Neural progenitor cell (in vitro differentiated cells): ENCODE measurements around the gene SLC4A1AP. TPM values are rescaled to one million over a fixed set of nuclear protein-coding genes. Genes with fewer than 3 reads are reported as not detected.

ENCODE experiments used
- DNase-seq: peaks from one replicate; pipeline ENCODE4 v3.0.0-alpha.2; 2016; ENCODE audit warnings: low spot score
- H2AFZ ChIP-seq: fragments of 200-600 bp; sonication (generic); replicated peaks from 2 replicates; pipeline ENCODE4 v1.6.1; 2016; ENCODE audit warnings: antibody characterized with exemption
- H3F3A ChIP-seq: fragments of 200-600 bp; sonication (generic); 2 replicates; pipeline ENCODE4 v1.6.1; 2016; ENCODE audit warnings: antibody characterized with exemption, low read depth
- H3K27ac ChIP-seq: fragments of 200-600 bp; sonication (generic); 2 replicates; pipeline ENCODE4 v1.5.1; 2016; ENCODE audit warnings: mild to moderate bottlenecking
- H3K27me3 ChIP-seq: fragments of 200-600 bp; sonication (generic); 2 replicates; pipeline ENCODE4 v1.6.1; 2016; ENCODE audit warnings: mild to moderate bottlenecking, moderate library complexity
- H3K36me3 ChIP-seq: fragments of 200-600 bp; sonication (generic); 2 replicates; pipeline ENCODE4 v1.5.1; 2016
- H3K4me1 ChIP-seq: fragments of 200-600 bp; sonication (generic); 2 replicates; pipeline ENCODE4 v1.6.1; 2016; ENCODE audit warnings: mixed run types
- H3K4me2 ChIP-seq: fragments of 200-600 bp; sonication (generic); 2 replicates; pipeline ENCODE4 v1.6.1; 2016
- H3K4me3 ChIP-seq: fragments of 200-600 bp; sonication (generic); 2 replicates; pipeline ENCODE4 v1.5.1; 2016
- H3K79me2 ChIP-seq: fragments of 200-600 bp; sonication (generic); 2 replicates; pipeline ENCODE4 v1.6.1; 2016; ENCODE audit warnings: low read depth
- H3K9ac ChIP-seq: fragments of 200-600 bp; sonication (generic); 2 replicates; pipeline ENCODE4 v1.6.1; 2016
- H3K9me3 ChIP-seq: fragments of 200-600 bp; sonication (generic); 2 replicates; pipeline ENCODE4 v1.5.1; 2016; ENCODE audit warnings: low read depth
- H4K20me1 ChIP-seq: fragments of 200-600 bp; sonication (generic); 2 replicates; pipeline ENCODE4 v1.6.1; 2016; ENCODE audit warnings: low read depth
- H3K27ac Mint-ChIP-seq: 3 replicates; pipeline ENCODE4 v1.8.0; 2021; ENCODE audit warnings: mixed read lengths
- H3K27me3 Mint-ChIP-seq: 2 replicates; pipeline ENCODE4 v1.8.0; 2022; ENCODE audit warnings: low read depth, mild to moderate bottlenecking, inconsistent platforms, moderate library complexity, mixed read lengths; ENCODE audit not compliant: insufficient read depth
- H3K36me3 Mint-ChIP-seq: 3 replicates; pipeline ENCODE4 v1.8.0; 2021; ENCODE audit warnings: mixed read lengths
- H3K4me1 Mint-ChIP-seq: 3 replicates; pipeline ENCODE4 v1.8.0; 2021; ENCODE audit warnings: mixed read lengths
- H3K4me3 Mint-ChIP-seq: 3 replicates; pipeline ENCODE4 v1.8.0; 2021; ENCODE audit warnings: mild to moderate bottlenecking, moderate library complexity, mixed read lengths
- H3K9me3 Mint-ChIP-seq: 3 replicates; pipeline ENCODE4 v1.8.0; 2020; ENCODE audit warnings: mixed read lengths
- EZH2 ChIP-seq: fragments of 200-600 bp; sonication (generic); IDR thresholded peaks from 2 replicates; pipeline ENCODE4 v1.6.1; 2017; ENCODE audit warnings: antibody characterized with exemption, mild to moderate bottlenecking, moderate library complexity
- EZH2phosphoT487 ChIP-seq: fragments of 200-600 bp; sonication (generic); IDR thresholded peaks from 2 replicates; pipeline ENCODE4 v1.6.1; 2017; ENCODE audit warnings: antibody characterized with exemption
- total RNA-seq: library from RNA; depleted of rRNA; stranded (reverse); fragments of >200 nt; gene quantifications from 2 replicates; pipeline ENCODE4 v1.2.3, GENCODE V29; 2015; ENCODE audit warnings: low replicate concordance
- TF ChIP-seq, protein P1 (sequence below): fragments of 200-600 bp; sonication (generic); IDR thresholded peaks from 2 replicates; pipeline ENCODE4 v1.5.1; 2017; ENCODE audit warnings: antibody characterized with exemption, mild to moderate bottlenecking

Gene SLC4A1AP
- total RNA-seq, 1 donor from 2014 or later: 32.2 TPM

DNA sequence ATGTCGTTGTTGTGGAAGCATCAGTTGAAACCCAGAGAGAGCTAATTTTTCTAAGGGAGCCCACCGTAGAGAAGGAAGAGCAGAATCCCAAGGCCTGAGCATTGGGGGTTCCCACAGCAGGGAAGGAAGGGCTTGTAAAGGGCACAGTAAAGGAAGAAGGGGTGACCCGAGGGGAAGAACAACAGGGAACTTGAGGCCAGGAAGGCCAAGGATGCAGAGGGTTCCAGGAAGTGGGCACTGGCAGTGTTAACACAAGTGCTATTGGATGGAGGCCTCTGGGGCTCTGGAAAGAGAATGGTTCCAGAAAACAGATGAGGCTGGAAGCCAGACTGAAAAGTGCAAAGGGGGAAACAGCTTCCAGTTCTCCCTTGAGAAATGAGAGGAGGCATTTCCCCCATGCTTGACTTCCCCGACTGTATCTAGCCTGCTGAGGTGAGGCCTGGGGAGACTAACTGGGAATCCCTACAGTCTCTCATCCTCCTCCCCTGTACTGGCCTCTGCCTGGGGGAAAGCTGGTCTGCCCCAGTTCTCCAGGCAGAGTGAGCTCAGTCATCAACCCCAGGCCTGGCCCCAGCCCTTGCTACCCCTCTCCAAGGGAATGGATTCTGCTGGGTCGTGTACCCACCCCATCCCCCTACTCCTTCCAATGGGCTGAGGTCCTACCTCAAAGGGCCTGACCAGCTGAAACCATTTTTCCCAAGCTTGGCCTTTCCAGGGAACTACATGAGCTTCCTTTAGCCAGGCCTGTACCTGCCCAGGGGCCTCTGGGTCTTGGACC lies 64.6 kb downstream of the SLC4A1AP start:
- peak overlapping the region; percentile 50 for H3K27ac Mint-ChIP-seq
- no peaks in the 10 kb centered on the region for H3K36me3 ChIP-seq
- H3K4me1 ChIP-seq: peaks cover 22% of the 10 kb centered on the region
- no peaks in the 10 kb centered on the region for H3K36me3 Mint-ChIP-seq
- TF ChIP-seq EZH2phosphoT487 (no peak), EZH2 (no peak)
- TF ChIP-seq, protein P1, sequence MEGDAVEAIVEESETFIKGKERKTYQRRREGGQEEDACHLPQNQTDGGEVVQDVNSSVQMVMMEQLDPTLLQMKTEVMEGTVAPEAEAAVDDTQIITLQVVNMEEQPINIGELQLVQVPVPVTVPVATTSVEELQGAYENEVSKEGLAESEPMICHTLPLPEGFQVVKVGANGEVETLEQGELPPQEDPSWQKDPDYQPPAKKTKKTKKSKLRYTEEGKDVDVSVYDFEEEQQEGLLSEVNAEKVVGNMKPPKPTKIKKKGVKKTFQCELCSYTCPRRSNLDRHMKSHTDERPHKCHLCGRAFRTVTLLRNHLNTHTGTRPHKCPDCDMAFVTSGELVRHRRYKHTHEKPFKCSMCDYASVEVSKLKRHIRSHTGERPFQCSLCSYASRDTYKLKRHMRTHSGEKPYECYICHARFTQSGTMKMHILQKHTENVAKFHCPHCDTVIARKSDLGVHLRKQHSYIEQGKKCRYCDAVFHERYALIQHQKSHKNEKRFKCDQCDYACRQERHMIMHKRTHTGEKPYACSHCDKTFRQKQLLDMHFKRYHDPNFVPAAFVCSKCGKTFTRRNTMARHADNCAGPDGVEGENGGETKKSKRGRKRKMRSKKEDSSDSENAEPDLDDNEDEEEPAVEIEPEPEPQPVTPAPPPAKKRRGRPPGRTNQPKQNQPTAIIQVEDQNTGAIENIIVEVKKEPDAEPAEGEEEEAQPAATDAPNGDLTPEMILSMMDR: no peak
- no peaks in the 10 kb centered on the region for H3K27me3 ChIP-seq
- no peaks in the 10 kb centered on the region for H4K20me1 ChIP-seq
- no peak overlapping the region for H3K4me2 ChIP-seq
- peak overlapping the region; percentile 10 for H2AFZ ChIP-seq
- H3K27me3 Mint-ChIP-seq: peaks cover 5% of the 10 kb centered on the region
- no peak for DNase-seq
- no peak overlapping the region for H3K27ac ChIP-seq
- H3K4me1 Mint-ChIP-seq: peaks cover 35% of the 10 kb centered on the region
- H3K4me3 ChIP-seq: no peak overlapping the region
- peaks cover 22% of the 10 kb centered on the region for H3F3A ChIP-seq
- H3K4me3 Mint-ChIP-seq: no peak overlapping the region
- H3K9ac ChIP-seq: no peak overlapping the region
- H3K9me3 ChIP-seq: no peaks in the 10 kb centered on the region
- no peaks in the 10 kb centered on the region for H3K9me3 Mint-ChIP-seq
- no peaks in the 10 kb centered on the region for H3K79me2 ChIP-seq

DNA sequence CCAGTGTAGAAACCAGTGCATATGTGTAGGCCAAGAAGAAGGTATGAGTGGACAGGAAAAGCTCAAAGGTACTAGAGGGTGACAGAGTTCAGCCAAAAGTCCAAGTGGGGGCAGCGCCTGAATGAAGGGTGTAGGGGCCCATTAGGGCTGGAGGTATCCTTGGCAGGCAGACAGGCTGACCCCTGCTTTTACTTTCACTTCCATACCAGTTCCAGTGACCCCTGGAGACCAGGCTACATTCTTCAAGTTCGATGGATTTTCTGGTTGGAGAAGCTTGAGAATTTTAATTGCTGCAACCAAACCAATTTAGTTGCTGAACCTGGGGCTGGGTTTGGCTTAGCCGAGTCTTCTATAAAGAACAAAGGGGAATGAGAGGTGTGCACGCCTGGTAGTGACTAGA lies 65.5 kb downstream of the SLC4A1AP start:
- Histone ChIP-seq H3K9ac (no peak overlapping the region), H2AFZ (no peak overlapping the region), H3K36me3 (no peaks in the 10 kb centered on the region), H3K79me2 (no peaks in the 10 kb centered on the region), H4K20me1 (no peaks in the 10 kb centered on the region), H3K27ac (no peak overlapping the region), H3K27me3 (peaks cover under 1% of the 10 kb centered on the region), H3K9me3 (no peaks in the 10 kb centered on the region), H3K4me2 (no peak overlapping the region), H3F3A (peaks cover 17% of the 10 kb centered on the region), H3K4me3 (no peak overlapping the region), H3K4me1 (peaks cover 14% of the 10 kb centered on the region)
- no peaks in the 10 kb centered on the region for H3K9me3 Mint-ChIP-seq
- H3K27me3 Mint-ChIP-seq: peaks cover 4% of the 10 kb centered on the region
- no peaks in the 10 kb centered on the region for H3K36me3 Mint-ChIP-seq
- no peak for DNase-seq
- TF ChIP-seq, protein P1: no peak
- no peak for TF ChIP-seq EZH2phosphoT487
- no peak for TF ChIP-seq EZH2
- peaks cover 30% of the 10 kb centered on the region for H3K4me1 Mint-ChIP-seq
- peak overlapping the region; percentile 91 for H3K27ac Mint-ChIP-seq
- no peak overlapping the region for H3K4me3 Mint-ChIP-seq

DNA sequence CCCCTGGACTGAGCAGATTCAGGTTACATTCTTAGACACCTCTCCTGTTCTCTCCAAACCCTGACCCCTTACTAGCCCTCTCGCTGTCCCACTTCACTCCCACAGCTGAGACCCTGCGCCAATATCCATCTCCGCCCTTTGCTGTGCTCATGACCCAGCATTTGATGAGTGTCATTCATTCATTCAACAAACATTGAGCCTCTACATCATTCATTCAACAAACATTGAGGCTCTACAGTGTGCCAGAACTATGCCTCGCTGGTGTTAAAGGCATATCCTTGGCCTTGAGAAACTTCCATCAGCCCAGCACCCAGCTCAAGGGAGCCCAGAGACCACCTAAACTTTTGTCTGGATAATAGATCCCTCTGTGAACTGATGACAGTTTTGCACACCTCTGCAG lies 65.9 kb downstream of the SLC4A1AP start:
- H3K9ac ChIP-seq: no peak overlapping the region
- H3K4me3 Mint-ChIP-seq: no peak overlapping the region
- peak overlapping the region; percentile 10 for H3K27ac Mint-ChIP-seq
- no peaks in the 10 kb centered on the region for H3K36me3 Mint-ChIP-seq
- no peak overlapping the region for H3K27ac ChIP-seq
- DNase-seq: no peak
- H3K4me1 ChIP-seq: peaks cover 10% of the 10 kb centered on the region
- no peak overlapping the region for H2AFZ ChIP-seq
- no peaks in the 10 kb centered on the region for H3K36me3 ChIP-seq
- H3K79me2 ChIP-seq: no peaks in the 10 kb centered on the region
- TF ChIP-seq, protein P1: no peak
- TF ChIP-seq EZH2phosphoT487 (no peak), EZH2 (no peak)
- peaks cover 5% of the 10 kb centered on the region for H3K27me3 ChIP-seq
- H4K20me1 ChIP-seq: no peaks in the 10 kb centered on the region
- no peak overlapping the region for H3K4me3 ChIP-seq
- no peak overlapping the region for H3K4me2 ChIP-seq
- H3K9me3 ChIP-seq: no peaks in the 10 kb centered on the region
- H3K27me3 Mint-ChIP-seq: peaks cover 5% of the 10 kb centered on the region
- H3K4me1 Mint-ChIP-seq: peaks cover 25% of the 10 kb centered on the region
- no peaks in the 10 kb centered on the region for H3K9me3 Mint-ChIP-seq
- peaks cover 17% of the 10 kb centered on the region for H3F3A ChIP-seq
